ENCODE data around the gene TSACC.

TSACC gene

GRCh38 chr1:156390469-156391365 lies 52.4 kb downstream of the TSACC start:
- no peak overlapping the region for H3K27ac ChIP-seq
- no peak for TF ChIP-seq CTCF (conservative IDR thresholded peaks at IDR 0.05)

- TF ChIP-seq CTCF (conservative IDR thresholded peaks at IDR 0.05) = no peak
- no peak overlapping the region for H3K27ac ChIP-seq
These were observed 53.0 kb downstream of the TSACC start for GRCh38 chr1:156391366-156391677.

- no peak for TF ChIP-seq CTCF (conservative IDR thresholded peaks at IDR 0.05)
- H3K27ac ChIP-seq = no peak overlapping the region
These were observed 53.4 kb downstream of the TSACC start for GRCh38 chr1:156391701-156392100.

- TF ChIP-seq CTCF (conservative IDR thresholded peaks at IDR 0.05) = no peak
- H3K27ac ChIP-seq = no peak overlapping the region
These were observed 54.1 kb downstream of the TSACC start for GRCh38 chr1:156392452-156392853.

- TF ChIP-seq CTCF (conservative IDR thresholded peaks at IDR 0.05) = no peak
- no peak overlapping the region for H3K27ac ChIP-seq
These were observed 54.8 kb downstream of the TSACC start for GRCh38 chr1:156393095-156393494.

GRCh38 chr1:156394082-156394481 lies 55.8 kb downstream of the TSACC start:
- H3K27ac ChIP-seq = no peak overlapping the region
- no peak for TF ChIP-seq CTCF (conservative IDR thresholded peaks at IDR 0.05)

- TF ChIP-seq CTCF (conservative IDR thresholded peaks at IDR 0.05) = no peak
These were observed 56.6 kb downstream of the TSACC start for GRCh38 chr1:156394835-156395461.

More at GRCh38 chr1:156394835-156395461, 56.6 kb downstream of the TSACC start:
- H3K27ac ChIP-seq = no peak overlapping the region
